ENCODE data around the gene FAM107A. TPM values are rescaled to one million over a fixed set of nuclear protein-coding genes. Genes with fewer than 3 reads are reported as not detected.

Gene FAM107A, protein sequence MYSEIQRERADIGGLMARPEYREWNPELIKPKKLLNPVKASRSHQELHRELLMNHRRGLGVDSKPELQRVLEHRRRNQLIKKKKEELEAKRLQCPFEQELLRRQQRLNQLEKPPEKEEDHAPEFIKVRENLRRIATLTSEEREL
- total RNA-seq (not detected), total RNA-seq (0 to 0.17 (median 0) reads per million in 172 experiments)
- not detected for polyA plus RNA-seq (2013, experiment 1 of 2)
- polyA plus RNA-seq (2013, experiment 2 of 2), result 0.03 TPM

DNA sequence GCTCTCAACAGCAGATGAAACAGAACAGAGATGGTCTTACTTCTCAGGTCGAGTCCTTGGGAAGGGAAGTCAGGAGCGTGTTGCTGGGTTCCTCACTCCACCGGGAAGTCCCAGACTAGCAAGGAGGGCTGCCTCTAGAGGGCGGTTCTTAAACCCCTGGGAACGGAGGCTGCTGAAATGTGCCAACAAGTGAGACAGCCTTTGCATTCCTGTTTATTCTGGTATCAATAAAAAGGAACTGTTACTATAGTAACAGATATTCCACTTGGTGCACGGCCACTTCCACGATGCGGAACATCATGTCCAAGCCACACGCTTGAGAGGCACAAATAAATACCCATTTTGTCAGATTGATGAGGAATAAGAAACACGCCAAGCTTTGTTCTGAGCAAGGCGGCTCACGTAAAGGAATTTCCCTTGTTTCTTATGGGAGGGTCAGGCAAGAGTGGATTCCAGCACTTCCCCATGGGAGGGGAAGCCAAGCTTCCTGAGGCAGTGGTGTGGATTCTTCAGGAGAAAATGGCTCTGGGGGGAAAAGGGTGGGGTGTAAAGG, at the start of gene FAM107A:
TSS of gene FAM107A (minus strand) at position 123 of the 553 bp plus-strand sequence. CDS start 7,531 bp downstream, outside the sequence.
- intact Hi-C loops (cut with DNase I, micrococcal nuclease), result no loop called here
- no peaks in the 10 kb centered on the region for H3K36me3 Mint-ChIP-seq (ENCODE audit: low read depth)
- no peak within 1 kb of the TSS for H3K4me3 Mint-ChIP-seq
- POLR2A ChIA-PET, result no interaction called here
- H3K27me3 Mint-ChIP-seq, result peaks cover 15% of the 10 kb centered on the region
- Histone ChIP-seq H3K27me3 (ENCODE audit: control insufficient read depth in 1 of 2, insufficient read depth in 2 of 2, low read length in 2 of 2) (no peaks in the 10 kb centered on the region), H3K4me3 (ENCODE audit: low read length) (no peak within 1 kb of the TSS), H3K9me3 (ENCODE audit: control insufficient read depth in 1 of 2, insufficient read depth in 1 of 2, low read length in 2 of 2) (no peaks in the 10 kb centered on the region), H3K4me1 (ENCODE audit: insufficient read depth, low read length) (no peaks in the 10 kb centered on the region), H3K27ac (ENCODE audit: low read depth in 1 of 2, low read length in 2 of 2) (no peak within 1 kb of the TSS), H3K36me3 (ENCODE audit: insufficient read depth, low read length) (no peaks in the 10 kb centered on the region)
- no peaks in the 10 kb centered on the region for H3K4me1 Mint-ChIP-seq (ENCODE audit: low read depth)
- DNase-seq (no peak), ATAC-seq (ENCODE audit: poor library complexity) (no peak)
- no peaks in the 10 kb centered on the region for H3K9me3 Mint-ChIP-seq
- TF ChIP-seq, protein P1, sequence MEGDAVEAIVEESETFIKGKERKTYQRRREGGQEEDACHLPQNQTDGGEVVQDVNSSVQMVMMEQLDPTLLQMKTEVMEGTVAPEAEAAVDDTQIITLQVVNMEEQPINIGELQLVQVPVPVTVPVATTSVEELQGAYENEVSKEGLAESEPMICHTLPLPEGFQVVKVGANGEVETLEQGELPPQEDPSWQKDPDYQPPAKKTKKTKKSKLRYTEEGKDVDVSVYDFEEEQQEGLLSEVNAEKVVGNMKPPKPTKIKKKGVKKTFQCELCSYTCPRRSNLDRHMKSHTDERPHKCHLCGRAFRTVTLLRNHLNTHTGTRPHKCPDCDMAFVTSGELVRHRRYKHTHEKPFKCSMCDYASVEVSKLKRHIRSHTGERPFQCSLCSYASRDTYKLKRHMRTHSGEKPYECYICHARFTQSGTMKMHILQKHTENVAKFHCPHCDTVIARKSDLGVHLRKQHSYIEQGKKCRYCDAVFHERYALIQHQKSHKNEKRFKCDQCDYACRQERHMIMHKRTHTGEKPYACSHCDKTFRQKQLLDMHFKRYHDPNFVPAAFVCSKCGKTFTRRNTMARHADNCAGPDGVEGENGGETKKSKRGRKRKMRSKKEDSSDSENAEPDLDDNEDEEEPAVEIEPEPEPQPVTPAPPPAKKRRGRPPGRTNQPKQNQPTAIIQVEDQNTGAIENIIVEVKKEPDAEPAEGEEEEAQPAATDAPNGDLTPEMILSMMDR (IDR thresholded peaks at IDR 0.05), result no peak
- H3K27ac Mint-ChIP-seq, result no peak within 1 kb of the TSS
- CTCF ChIA-PET, result no interaction called here

DNA sequence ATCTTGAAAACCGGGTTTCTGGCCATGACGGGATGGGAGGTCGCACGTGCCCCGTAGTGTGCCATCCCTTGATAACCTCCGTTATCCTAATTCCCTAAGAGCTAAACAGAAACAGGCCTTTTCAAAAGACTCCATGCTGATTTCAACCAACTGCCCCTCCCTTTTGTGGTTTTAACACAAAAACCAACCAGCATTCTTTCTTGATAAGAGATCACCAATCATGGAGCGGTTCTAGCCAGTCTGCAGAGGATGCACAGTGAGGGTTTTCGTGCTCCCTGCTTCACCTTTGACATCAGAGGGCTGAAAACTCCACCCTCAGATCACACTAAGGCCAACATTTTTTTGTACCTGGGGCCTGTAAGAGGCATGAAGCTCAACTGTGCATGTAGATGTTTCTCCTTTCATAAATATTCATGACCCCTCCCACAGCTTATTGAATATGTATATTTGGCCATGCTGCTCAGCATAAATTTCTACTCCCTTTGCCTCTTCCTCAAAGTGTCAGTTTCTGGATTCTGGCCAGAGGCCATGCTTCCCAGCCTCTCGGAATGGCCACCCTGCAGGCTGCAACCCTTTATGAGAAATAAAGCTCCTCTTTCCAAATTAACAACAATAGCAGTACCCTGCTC, 48.1 kb upstream of the FAM107A start:
- Mint-ChIP-seq H3K36me3 (ENCODE audit: low read depth) (no peaks in the 10 kb centered on the region), H3K27me3 (no peaks in the 10 kb centered on the region), H3K27ac (no peak overlapping the region), H3K9me3 (no peaks in the 10 kb centered on the region), H3K4me3 (no peak overlapping the region), H3K4me1 (ENCODE audit: low read depth) (no peaks in the 10 kb centered on the region)
- POLR2A ChIA-PET, result no interaction called here
- ATAC-seq (ENCODE audit: poor library complexity), result no peak
- intact Hi-C loops (cut with DNase I, micrococcal nuclease), result no loop called here
- CTCF ChIA-PET, result no interaction called here
- H3K4me1 ChIP-seq (ENCODE audit: insufficient read depth, low read length), result peaks cover 2% of the 10 kb centered on the region
- H3K27ac ChIP-seq (ENCODE audit: low read depth in 1 of 2, low read length in 2 of 2), result no peak overlapping the region
- TF ChIP-seq, protein P1 (IDR thresholded peaks at IDR 0.05), result no peak
- no peaks in the 10 kb centered on the region for H3K36me3 ChIP-seq (ENCODE audit: insufficient read depth, low read length)
- H3K4me3 ChIP-seq (ENCODE audit: low read length), result no peak overlapping the region
- no peaks in the 10 kb centered on the region for H3K9me3 ChIP-seq (ENCODE audit: control insufficient read depth in 1 of 2, insufficient read depth in 1 of 2, low read length in 2 of 2)
- H3K27me3 ChIP-seq (ENCODE audit: control insufficient read depth in 1 of 2, insufficient read depth in 2 of 2, low read length in 2 of 2), result no peaks in the 10 kb centered on the region
- no peak for DNase-seq

DNA sequence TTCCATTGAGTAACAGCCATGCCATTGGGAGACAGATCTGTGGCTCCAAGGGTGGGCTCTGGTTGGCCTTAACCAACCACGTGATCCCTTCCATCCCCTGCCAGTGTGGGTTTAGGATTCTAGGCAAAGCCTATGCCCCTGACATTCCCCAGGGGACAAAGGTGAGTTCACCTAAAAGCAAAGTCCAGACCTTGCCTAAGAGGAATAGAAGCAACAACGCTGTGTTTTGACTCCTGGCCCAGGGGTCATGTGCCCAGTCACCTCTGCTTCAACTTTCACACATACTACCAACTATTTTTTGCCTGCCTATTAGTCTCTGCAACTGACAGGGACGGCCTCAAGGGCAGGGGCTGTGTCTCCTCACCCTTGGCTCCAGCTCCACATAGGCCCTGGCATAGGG, 47.4 kb upstream of the FAM107A start:
- Mint-ChIP-seq H3K27me3 (no peaks in the 10 kb centered on the region), H3K4me3 (no peak overlapping the region), H3K4me1 (ENCODE audit: low read depth) (no peaks in the 10 kb centered on the region), H3K36me3 (ENCODE audit: low read depth) (no peaks in the 10 kb centered on the region), H3K27ac (no peak overlapping the region), H3K9me3 (no peaks in the 10 kb centered on the region)
- DNase-seq (no peak), ATAC-seq (ENCODE audit: poor library complexity) (no peak)
- Histone ChIP-seq H3K27me3 (ENCODE audit: control insufficient read depth in 1 of 2, insufficient read depth in 2 of 2, low read length in 2 of 2) (no peaks in the 10 kb centered on the region), H3K4me1 (ENCODE audit: insufficient read depth, low read length) (no peaks in the 10 kb centered on the region), H3K4me3 (ENCODE audit: low read length) (no peak overlapping the region), H3K9me3 (ENCODE audit: control insufficient read depth in 1 of 2, insufficient read depth in 1 of 2, low read length in 2 of 2) (no peaks in the 10 kb centered on the region), H3K36me3 (ENCODE audit: insufficient read depth, low read length) (no peaks in the 10 kb centered on the region), H3K27ac (ENCODE audit: low read depth in 1 of 2, low read length in 2 of 2) (no peak overlapping the region)
- CTCF ChIA-PET, result no interaction called here
- TF ChIP-seq, protein P1 (IDR thresholded peaks at IDR 0.05), result no peak
- intact Hi-C loops (cut with DNase I, micrococcal nuclease), result no loop called here
- POLR2A ChIA-PET, result no interaction called here
